ENCODE results near the gene MARK3.
A peak's percentile ranks its signal among the peaks of the same experiment; 100 is the strongest.

Gene MARK3

DNA sequence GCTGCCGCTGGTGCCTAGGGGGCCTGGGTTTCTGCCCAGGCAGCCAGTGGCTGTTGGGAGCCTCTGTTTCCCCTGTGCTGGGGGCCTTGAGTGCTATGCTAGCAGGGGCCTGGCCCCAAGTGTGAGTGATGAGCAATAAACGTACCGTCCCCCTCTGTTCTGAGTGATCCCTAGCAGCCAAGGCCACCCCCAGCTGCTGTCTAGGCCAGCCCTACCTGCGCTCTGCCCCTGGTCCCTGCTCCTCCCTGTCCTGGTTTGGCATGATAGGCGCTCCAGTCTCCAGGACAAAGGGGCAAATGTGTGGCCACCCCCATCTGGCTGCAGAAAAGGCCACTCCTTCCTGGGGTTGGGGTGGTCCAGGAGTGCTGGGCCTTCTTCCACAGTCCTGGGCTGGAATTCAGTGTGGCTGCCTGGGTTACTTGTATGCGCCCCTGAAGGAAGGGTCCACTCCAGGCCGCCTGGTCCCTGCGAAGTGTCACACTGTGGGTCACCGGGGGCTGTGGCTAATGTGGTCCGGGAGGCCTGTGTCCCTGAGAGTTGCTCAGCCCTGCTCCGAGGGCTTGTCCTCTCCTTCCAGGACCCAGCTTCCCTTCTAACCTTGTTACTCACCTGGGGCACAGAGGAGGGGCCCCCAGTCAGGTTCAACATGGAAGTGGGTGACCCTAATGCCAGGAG, 150.8 kb downstream of the MARK3 start:
- no peak for DNase-seq (ENCODE audit: low spot score)

DNA sequence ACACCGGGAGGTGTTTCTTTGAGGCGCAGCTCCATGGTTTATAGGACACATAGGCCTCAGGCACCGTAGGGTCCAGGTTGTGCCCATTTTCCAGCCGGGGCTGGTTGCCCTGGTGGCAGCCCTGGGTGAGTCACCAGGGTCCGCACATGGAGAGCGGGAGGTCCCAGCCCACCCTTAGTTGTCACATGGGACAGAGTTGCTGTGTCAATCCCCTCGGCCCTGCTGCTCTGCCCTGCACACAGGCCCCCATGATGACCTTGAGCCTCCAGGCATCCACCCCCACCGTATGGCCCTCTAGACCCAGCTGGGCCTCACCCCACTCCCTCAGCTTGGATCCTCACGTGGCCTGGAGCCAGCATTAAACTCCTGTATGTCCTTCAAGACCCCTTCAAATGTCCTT, 151.5 kb downstream of the MARK3 start:
- no peak for DNase-seq (ENCODE audit: low spot score)

DNA sequence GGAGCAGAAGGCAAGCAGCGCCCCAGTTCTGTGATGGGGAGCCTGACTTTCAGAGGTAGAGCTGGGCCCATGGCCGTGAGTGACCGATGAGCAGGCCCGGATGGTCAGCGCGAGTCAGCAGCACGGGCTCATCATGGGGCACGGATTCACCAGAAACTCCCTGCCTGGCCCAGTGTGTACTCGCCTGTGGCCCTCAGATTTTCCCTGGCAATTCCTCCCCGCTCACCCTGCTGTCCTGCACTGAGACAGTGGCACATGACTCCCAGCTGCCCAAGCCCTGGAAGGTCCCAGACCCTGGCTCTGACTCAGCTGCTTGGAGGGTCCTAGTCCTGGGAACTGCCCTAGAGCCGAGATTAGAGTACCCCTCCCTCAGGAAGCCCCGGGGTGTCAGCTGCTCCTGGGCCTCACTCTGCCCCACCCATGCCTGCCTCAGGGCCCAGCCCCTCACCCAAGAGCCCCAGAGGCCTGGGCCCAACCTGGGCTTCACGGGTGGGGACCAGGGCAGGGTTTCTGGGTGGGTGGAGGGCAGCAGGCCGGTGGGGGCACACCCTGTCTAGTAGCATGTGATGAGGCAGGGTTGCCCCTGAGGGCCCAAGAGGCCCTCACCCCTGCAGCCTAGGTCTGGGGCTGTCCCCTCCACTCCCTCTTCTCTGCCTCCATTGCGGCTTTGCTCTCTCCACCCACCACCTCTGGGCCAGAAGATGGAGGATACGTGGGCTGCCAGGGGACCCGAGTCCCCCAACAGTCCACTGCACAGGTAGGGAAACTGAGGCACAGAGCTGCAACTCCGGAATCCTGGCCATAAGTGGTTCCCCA, 152.2 kb downstream of the MARK3 start:
- no peak for DNase-seq (ENCODE audit: low spot score)

DNA sequence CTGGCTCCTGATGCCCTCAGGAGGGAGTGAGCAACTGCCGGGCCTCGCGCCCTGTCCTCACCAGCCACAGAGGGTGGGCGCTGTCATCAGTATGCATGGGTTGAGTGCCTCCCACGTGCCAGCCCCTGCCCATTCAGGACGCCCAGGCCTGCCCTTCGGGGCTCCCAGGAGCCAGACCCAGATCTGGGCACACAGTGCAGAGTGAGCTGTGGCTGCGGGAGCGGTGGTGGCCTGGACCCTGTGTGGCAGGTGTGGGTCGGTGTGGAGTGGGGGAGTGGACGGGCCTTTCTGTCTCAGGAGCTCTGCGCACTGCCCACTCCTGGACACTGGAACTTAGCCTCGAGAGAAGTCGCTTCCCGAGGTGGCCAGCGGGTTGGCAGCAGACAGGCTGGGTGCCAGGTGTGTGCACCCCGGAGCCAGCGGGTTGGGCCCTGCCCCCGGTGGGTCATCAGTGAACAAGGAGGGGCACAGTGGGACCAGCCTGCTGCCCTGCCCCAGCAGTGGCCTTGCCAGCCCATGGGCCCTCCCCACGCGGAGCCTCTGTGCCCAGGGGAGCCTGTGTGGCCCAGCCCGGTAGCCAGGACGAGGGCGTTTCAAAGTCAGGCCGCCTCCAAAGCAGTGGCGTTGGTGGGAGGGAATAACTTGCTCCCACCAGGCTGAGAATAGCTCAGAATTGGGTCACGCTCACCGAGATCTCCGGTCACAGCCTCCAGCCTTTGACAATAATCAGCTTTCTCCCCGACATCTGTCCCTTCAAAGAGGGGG, 153.3 kb downstream of the MARK3 start:
- no peak for DNase-seq (ENCODE audit: low spot score)

DNA sequence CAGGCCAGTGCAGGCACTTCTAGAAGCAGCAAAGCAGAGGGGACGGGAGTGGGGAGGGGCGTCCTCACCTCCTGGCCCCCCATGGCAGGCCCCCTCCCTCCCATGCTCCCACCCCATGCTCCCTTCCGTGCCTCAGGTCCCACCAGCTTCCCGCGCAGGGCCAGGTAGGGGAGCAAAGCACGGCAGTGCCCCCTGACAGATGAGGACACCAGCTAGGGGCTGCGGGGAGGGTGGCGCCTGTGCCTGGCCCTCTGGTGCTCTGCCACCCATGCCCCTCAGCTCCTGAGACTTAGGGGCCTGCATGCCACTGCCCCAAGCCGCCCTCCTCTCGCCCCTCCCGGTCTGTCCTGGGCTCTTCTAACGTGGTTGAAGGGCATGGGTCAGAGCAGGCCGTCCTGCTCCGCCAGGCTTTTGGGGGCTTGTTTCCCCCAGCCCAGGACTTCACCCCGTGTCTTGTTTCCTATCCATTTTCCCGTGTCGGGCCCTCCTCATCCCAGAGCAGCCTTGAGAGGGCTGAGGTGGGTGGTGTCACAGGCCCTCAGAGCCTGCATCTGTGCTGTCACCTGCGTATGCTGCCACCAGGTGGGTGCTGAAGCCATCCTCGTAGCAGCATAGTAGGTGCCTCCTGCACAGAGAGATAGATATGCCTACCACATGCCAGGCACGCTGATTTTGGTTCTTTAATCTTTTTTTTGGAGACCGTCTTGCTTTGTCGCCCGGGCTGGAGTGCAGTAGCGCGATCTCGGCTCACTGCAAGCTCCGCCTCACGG, 154.0 kb downstream of the MARK3 start:
- no peak for DNase-seq (ENCODE audit: low spot score)

DNA sequence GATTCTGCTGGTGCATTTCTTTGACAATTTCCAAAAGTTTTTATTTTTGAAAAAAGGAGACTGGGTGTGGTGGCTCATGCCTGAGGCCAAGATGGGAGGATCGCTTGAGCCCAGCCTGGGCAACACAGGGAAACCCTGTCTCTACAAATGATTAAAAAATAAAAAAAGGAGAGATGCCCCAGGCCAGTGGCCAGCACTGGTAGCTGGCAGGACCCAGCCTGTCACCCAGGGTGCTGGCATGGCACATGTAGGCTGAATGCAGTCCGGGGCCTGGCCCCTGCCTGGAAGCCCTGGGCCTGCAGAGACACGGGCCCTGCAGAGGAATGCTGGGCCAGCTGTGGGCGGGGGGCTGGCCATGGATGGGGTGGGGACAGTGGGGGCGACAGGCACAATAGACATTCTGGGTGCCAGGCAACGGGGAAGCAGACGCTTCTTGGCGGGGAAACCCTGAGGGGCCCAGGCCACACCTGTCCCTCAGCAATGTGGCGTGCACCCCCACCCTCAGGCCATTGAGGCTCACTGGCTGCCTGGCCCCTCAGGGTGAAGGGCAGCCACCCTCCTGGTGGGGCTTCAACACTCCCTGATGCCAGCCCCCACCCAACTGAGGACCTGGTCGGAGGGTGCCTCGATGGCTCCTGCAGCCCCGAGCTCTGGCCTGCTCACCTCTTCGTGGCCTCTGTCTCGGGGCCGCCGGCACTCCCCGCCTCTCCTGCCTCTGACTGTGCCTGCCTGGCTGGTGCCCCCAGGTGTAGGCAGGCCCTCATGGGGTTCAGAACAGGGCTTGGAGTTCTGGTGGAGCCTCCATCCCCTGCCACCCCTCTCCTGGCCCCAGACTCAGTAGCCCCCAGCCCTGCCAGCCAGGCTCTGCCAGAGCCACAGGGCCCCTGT, 155.8 kb downstream of the MARK3 start:
- DNase-seq (ENCODE audit: low spot score) = no peak

DNA sequence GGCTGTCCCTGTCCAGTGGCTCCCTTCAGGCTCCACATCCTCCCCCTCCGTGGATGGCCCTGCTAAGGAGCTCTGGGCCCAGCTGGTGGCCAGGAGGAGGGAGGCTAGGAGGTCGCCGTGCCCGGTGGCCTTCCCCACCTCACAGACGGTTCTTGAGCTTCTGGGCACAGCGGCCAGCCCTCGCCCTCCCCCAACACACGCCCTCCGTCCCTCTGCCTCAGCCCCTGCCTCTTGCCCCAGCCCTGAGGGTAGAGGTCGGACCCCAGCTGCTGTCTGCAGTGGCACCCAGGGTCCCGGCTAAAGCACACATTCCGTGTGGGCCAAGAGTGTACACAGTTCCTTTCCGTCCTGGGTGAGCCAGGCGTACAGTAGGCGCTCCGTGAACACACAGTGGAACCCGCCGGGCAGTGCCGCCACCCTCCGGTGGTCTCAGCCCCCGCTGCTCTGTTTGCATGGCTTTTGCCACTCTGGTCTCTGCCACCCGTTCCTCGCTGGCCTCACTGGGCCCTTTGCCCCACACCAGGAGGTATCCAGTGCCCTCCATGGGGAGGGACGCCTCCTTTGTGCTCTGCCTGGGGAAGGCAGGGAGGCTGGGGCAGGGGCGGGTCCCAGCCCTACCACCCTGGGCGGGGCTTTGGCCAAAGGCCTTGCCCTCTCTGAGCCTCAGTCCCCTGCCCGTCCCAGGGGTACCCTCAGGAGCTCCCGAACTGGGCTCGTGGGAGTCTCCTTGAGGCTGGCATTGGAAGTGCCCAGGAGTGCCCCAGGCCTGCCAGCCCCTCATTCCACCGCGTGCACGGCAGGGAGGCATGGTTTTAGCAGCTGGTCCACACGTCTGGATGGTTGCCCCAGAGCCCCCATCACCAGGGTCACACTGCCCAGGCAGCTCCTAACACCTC, 156.7 kb downstream of the MARK3 start:
- DNase-seq (ENCODE audit: low spot score) = no peak

DNA sequence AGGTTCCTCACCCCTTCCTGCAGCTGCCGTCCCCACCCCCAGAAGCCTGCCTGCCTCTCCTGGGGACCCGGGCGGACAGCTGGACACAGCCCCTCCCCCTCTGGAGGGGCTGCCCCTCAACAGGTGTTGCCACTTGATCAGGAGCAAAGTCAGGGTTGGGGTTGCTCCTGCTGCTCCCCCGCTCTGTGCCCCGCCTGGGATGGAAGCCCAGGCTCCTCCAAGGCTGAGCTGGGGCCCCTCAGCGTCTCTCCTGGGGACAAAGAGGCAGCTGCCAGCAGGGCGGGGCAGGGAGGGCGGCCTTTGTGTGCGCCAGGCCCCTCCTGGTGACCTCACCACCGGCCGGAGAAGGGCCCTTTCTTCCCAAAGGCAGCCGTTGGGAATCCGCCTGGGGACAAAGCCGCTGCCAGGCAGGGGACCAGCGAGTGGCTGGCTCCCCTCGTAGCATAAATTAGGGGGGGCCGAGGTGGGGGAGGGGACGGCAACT, 157.4 kb downstream of the MARK3 start:
- no peak for DNase-seq (ENCODE audit: low spot score)

DNA sequence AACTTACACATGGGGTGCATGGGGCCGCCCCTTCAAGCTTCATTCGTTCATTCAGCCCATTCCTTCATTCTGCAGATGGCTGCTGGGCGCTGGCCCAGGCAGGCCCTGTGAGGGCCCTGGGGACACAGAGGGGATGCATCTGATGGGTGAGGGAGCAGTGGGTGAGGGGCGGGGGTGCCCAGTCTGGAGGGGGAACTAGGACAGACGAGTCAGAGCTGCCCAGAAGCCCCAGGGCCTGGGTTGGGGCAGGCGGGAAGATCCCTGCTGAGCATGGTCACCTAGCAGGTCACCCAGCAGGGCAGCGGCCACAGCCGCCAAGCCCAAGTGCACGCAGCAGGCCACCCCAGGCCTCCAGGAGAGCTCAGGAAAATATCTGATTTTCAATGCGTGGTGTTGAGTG, 157.9 kb downstream of the MARK3 start:
- DNase-seq (ENCODE audit: low spot score) = no peak

DNA sequence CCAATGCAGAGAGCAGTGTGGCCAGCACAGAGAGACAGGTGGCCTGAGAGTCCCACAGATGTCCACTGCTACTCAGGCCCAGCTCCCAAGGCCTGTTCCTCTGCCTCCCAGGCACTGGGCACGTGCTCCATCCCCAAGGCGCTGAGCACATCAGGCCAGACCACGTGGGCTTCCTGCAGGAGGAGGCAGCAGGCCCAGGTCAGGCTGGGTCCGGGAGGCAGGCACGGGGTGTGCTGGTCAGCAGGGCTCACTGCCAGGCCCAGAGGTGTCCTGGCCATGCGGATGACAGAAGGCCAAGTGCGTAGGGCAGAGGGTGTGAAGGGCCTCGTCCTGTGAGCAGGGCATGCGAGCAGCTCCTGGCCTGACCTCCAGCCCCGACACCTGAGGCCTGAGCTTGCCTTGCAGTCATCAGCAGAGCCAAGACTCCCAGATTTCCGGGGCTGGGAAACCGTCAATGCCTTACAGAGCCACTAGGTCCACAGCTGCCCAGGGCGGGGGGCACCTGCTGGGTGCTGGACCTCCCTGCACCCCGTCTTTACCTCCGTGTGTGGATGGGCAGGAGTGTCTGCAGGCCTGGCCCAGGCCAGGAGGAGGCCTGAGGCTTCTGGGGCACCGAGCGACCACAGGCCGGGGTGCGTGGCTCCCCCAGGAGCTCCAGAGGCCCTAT, 158.6 kb downstream of the MARK3 start:
- DNase-seq (ENCODE audit: low spot score) = no peak

DNA sequence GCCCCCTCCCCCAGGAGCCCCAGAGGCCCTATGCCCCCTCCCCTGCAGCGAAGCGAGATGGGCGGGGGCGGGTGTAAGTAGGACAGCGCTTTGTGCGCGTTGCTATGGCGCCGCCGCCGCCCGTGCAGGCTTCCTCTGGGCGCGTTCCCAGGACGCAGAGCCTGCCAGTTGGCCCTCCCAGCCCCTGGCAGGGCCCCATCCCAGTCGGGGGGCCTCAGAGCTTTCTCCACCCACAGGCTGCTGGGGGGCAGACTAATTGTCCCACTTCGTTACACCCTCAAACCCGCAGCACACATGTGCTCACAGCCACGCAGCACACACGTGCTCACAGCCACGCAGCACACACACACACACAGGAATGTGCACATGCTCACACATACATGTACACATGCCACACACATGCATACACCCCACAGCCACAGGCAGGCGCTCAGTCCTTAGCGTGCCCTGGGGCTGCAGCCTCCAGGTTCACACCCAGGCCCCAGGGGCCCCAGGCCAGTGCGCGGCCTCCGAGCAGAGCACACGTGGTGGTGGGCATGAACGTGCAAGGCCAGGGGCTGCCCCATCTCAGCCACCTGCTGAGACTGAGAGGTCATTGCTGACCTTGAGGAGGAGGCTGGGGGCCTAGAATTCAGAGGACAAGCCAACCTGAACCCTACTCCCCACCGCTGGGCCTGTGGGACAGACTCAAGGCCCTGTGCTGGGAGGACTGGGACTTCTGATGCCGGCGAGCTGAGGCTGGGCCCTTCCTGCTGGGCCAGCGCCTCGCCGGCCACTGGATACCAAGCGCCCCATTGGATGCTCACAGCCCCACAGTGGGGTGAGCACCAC, 159.4 kb downstream of the MARK3 start:
- no peak for DNase-seq (ENCODE audit: low spot score)

DNA sequence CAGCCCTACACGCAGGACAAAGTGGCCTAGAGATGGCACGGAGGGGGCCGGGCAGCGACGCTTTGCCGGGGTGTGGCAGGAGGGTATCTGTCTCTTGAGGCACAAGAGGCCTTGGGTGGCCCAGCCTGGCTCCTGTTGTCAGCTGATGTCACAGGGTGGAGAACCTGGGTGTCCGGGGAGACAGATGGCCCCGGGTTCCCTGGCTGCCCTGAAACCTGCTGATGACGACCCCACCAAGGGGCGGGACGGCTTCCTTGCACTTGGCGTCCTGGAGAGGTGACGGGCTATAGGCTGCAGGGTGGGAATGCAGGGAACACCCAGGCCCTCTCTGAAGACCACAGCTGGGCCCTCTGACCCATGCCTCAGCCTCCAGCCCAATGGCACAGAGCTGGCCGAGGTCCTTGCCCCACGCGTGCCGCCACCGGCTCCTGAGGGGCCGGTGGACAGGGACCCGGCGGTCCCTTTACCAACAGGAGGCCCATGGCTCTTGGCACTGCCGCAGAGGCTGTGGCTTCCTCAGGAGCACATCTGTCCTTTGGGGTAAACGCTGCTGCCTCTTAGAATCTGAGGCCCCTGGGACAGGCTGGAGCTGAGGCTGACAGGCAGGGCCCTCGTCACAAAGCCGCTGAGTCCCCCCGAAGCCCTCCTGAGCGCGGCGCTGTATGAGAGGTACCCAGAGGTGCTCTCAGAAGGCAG, 160.2 kb downstream of the MARK3 start:
- no peak for DNase-seq (ENCODE audit: low spot score)

DNA sequence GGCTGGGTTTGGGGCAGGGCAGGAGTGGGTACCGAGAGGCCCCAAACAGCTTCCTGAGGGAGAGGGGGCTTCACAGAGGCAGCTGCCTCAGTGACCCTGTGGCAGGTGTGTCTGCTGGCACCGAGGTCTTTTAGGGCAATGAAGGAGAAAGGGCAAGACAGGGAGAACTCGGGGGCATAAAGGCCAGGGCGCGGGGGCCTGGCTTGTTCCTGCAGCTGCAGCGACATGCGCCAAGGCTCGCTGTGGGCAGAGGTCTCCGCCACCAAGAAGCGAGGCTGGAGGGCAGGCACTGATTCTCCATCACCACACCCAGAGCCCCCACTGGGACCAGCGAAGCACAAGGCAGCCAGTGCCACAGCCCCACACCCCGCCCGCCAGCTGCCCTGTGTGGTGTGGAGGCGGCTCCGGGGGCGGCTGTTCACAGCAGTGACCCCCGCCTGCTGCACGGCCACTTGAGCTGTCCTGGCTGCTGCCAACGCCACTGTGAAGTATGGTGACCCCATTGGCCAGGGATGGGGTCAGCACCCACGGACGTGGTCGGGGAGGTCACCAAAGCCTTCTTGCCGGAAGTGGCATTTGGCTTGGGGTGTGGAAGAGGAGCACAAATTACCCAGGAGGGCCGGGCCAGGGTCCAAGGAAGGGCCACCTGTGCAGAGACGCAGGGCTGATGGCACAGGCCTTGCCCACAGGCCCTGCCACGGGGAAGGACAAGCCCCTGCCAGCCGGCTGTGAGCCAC, 160.9 kb downstream of the MARK3 start:
- DNase-seq (ENCODE audit: low spot score) = no peak

DNA sequence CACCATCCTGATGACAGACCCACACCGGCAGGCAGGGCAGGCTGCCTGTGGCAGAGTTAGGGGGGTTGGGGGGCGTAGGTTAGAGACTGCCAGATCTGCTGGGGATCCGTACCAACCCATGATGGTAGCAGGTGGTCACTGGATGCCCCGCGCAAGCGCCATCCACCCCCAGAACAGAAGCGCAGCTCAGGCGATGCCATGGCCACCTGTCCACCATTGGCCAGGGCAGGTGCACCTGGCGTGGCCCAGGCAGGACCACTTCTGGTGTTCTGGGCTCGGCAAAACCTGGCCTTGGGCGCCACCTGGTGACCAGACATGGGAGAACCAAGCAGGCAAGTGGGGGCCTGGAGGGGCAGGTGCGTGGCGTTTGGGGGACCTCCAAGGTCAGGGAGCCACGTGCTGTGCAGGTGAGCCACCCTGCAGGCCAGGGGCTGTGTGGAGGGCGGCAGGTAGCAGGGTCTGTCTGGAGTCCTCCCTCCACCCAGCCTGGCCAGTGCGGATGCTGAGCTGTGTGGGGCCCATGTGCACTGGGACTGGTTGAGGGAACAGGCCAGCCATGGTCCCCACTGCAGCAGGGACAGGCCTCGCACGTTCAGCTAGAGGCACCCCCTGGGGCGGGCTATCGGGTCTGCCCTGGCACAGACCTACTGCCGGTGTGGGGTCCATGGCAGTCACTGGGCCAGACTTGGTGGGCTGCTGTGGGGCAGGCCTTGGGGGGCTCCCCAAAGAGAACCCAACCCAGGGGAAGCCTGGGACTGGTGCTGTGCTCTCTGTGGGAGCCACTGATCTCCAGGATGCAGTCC, 161.6 kb downstream of the MARK3 start:
- peak; percentile 51 for DNase-seq (ENCODE audit: low spot score)

DNA sequence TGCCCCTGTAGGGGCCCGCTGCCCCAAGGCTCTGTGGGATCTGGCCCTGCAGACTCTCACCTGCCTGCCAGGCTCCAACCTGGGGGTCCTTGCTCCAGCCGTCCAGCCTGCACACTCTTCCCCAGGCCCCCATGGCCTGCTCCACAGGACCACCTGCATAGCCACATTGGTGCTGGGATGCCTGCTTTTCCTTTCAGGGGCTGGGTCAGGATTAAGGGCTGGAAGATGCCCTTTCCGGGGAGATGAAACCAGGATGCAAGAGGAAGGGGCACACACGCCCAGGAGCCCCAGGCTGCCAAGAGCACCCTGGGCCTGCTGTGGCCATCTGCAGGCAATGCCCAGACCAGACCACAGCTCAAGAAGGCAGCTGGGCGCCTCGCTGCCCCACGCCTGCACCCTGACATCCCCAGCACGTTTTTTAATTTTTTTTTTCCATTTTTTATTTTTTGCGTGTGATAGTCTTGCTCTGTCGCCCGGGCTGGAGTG, 162.3 kb downstream of the MARK3 start:
- DNase-seq (ENCODE audit: low spot score) = no peak

Data from SK-N-DZ (cell line).